Mesenchymal stem cell (in vitro differentiated cells and primary cell): ENCODE measurements around the gene SLC23A2.

Experiments
- DNase-seq: peaks from one replicate; pipeline ENCODE4 v3.0.0-alpha.2; 2013
- H2AFZ ChIP-seq: one replicate; pipeline ENCODE4 v1.6.1; 2013; ENCODE audit warnings: low read depth, mild to moderate bottlenecking, control low read depth, inconsistent platforms, low read length, moderate library complexity
- H2AK5ac ChIP-seq: 2 replicates; pipeline ENCODE4 v1.6.1; 2013; ENCODE audit warnings: low read length, moderate library complexity, mild to moderate bottlenecking, inconsistent platforms; ENCODE audit not compliant: severe bottlenecking
- H2BK120ac ChIP-seq: one replicate; pipeline ENCODE4 v1.6.1; 2013; ENCODE audit warnings: low read depth, mild to moderate bottlenecking, inconsistent platforms, low read length, moderate library complexity
- H2BK12ac ChIP-seq, 2 experiments: one replicate each; pipeline ENCODE4 v1.6.1; 2013; ENCODE audit warnings: inconsistent platforms in 2 of 2, low read length in 2 of 2, mild to moderate bottlenecking in 2 of 2, moderate library complexity in 2 of 2, control low read depth in 1 of 2
- H2BK15ac ChIP-seq: one replicate; pipeline ENCODE4 v1.6.1; 2013; ENCODE audit warnings: mild to moderate bottlenecking, low read depth, inconsistent platforms; ENCODE audit not compliant: poor library complexity, severe bottlenecking
- H2BK5ac ChIP-seq: 2 replicates; pipeline ENCODE4 v1.6.1; 2013; ENCODE audit warnings: low read depth, mild to moderate bottlenecking, low read length, control low read depth, inconsistent platforms; ENCODE audit not compliant: poor library complexity, severe bottlenecking
- H3K14ac ChIP-seq, 2 experiments: one replicate each; pipeline ENCODE4 v1.6.1; 2013; ENCODE audit warnings: inconsistent platforms in 2 of 2, low read length in 2 of 2, control low read depth in 1 of 2, mild to moderate bottlenecking in 1 of 2, moderate library complexity in 1 of 2
- H3K18ac ChIP-seq, 2 experiments: one replicate each; pipeline ENCODE4 v1.6.1; 2013; ENCODE audit warnings: inconsistent platforms in 2 of 2, low read length in 2 of 2, control low read depth in 1 of 2, low read depth in 1 of 2, mild to moderate bottlenecking in 1 of 2
- H3K23ac ChIP-seq, 2 experiments: one replicate each; pipeline ENCODE4 v1.6.1; 2013; ENCODE audit warnings: inconsistent platforms in 2 of 2, low read length in 2 of 2, mild to moderate bottlenecking in 2 of 2, moderate library complexity in 2 of 2, control low read depth in 1 of 2
- H3K27ac ChIP-seq: 2 replicates; pipeline ENCODE4 v1.5.1; 2013; ENCODE audit warnings: mild to moderate bottlenecking, moderate library complexity, low read length, control low read depth, inconsistent platforms; ENCODE audit not compliant: poor library complexity, severe bottlenecking
- H3K27me3 ChIP-seq, 2 experiments: 2 replicates each; pipeline versions ENCODE4 v1.6.1 to v1.7.0; 2013; ENCODE audit warnings: low read length in 2 of 2, mild to moderate bottlenecking in 2 of 2, moderate library complexity in 2 of 2, control low read depth in 1 of 2, inconsistent platforms in 1 of 2; ENCODE audit not compliant: control insufficient read depth in 1 of 2, insufficient read depth in 1 of 2
- H3K36me3 ChIP-seq, 2 experiments: 2 replicates each; pipeline versions ENCODE4 v1.6.1 to v1.7.0; 2013; ENCODE audit warnings: low read length in 2 of 2, control low read depth in 1 of 2, inconsistent platforms in 1 of 2, low read depth in 1 of 2, mild to moderate bottlenecking in 1 of 2; ENCODE audit not compliant: insufficient read depth in 2 of 2, control insufficient read depth in 1 of 2
- H3K4ac ChIP-seq, 2 experiments: one replicate each; pipeline ENCODE4 v1.6.1; 2013; ENCODE audit warnings: inconsistent platforms in 2 of 2, low read length in 2 of 2, mild to moderate bottlenecking in 2 of 2, moderate library complexity in 2 of 2, control low read depth in 1 of 2, low read depth in 1 of 2
- H3K4me1 ChIP-seq: 2 replicates; pipeline ENCODE4 v1.6.1; 2013; ENCODE audit warnings: low read depth, low read length, control low read depth; ENCODE audit not compliant: control insufficient read depth, insufficient read depth
- H3K4me2 ChIP-seq: 2 replicates; pipeline ENCODE4 v1.6.1; 2013; ENCODE audit warnings: low read length, mild to moderate bottlenecking, inconsistent platforms; ENCODE audit not compliant: poor library complexity, severe bottlenecking
- H3K4me3 ChIP-seq, 2 experiments: 2 replicates each; pipeline versions ENCODE4 v1.5.1 to v1.7.0; 2013; ENCODE audit warnings: low read length in 2 of 2, mild to moderate bottlenecking in 2 of 2, control low read depth in 1 of 2, low read depth in 1 of 2; ENCODE audit not compliant: insufficient read depth in 1 of 2
- H3K79me1 ChIP-seq: replicated peaks from 2 replicates; pipeline ENCODE4 v1.6.1; 2013; ENCODE audit warnings: mild to moderate bottlenecking, control low read depth, low read length, inconsistent platforms; ENCODE audit not compliant: poor library complexity, severe bottlenecking
- H3K9ac ChIP-seq: 2 replicates; pipeline ENCODE4 v1.7.0; 2013; ENCODE audit warnings: mild to moderate bottlenecking, low read length, moderate library complexity
- H3K9me3 ChIP-seq: 2 replicates; pipeline ENCODE4 v1.7.0; 2013; ENCODE audit warnings: mild to moderate bottlenecking, low read length; ENCODE audit not compliant: control insufficient read depth
- H4K8ac ChIP-seq: one replicate; pipeline ENCODE4 v1.6.1; 2013; ENCODE audit warnings: inconsistent platforms, mild to moderate bottlenecking, low read length, moderate library complexity
- H4K91ac ChIP-seq: one replicate; pipeline ENCODE4 v1.6.1; 2013; ENCODE audit warnings: mild to moderate bottlenecking, low read length, inconsistent platforms
- WGBS: methylation state at CpG from one replicate; pipeline ENCODE4 v1.1.7; 2013; ENCODE audit warnings: mixed read lengths; 5-methylcytosine and 5-hydroxymethylcytosine counted together

Gene SLC23A2

GRCh38 chr20:4997222-4997621 is 4.1 kb downstream of the SLC23A2 start:
- H4K8ac ChIP-seq = no peak overlapping the region
- H3K9me3 ChIP-seq = no peaks in the 10 kb centered on the region
- no peak overlapping the region for H4K91ac ChIP-seq
- no peak overlapping the region for H2BK15ac ChIP-seq
- 100% methylated on average over 1 of the region's 2 CpGs for WGBS
- H3K18ac ChIP-seq = no peak overlapping the region
- no peak overlapping the region for H2BK12ac ChIP-seq
- no peak overlapping the region for H2AK5ac ChIP-seq
- no peak overlapping the region for H3K27ac ChIP-seq
- H3K36me3 ChIP-seq = no peaks in the 10 kb centered on the region
- H3K23ac ChIP-seq = no peak overlapping the region
- DNase-seq = no peak
- no peak overlapping the region for H2AFZ ChIP-seq
- no peak overlapping the region for H3K4me3 ChIP-seq
- no peak overlapping the region for H3K9ac ChIP-seq
- peaks cover 10% of the 10 kb centered on the region for H3K4me1 ChIP-seq
- no peak overlapping the region for H3K4me2 ChIP-seq
- no peak overlapping the region for H3K14ac ChIP-seq
- no peak overlapping the region for H3K4ac ChIP-seq
- H3K79me1 ChIP-seq = peaks cover 31% of the 10 kb centered on the region
- H2BK120ac ChIP-seq = no peak overlapping the region
- H3K27me3 ChIP-seq = no peaks in the 10 kb centered on the region
- no peak overlapping the region for H2BK5ac ChIP-seq

GRCh38 chr20:4989570-4989969 is 11.7 kb downstream of the SLC23A2 start:
- Histone ChIP-seq H2BK12ac (no peak overlapping the region), H3K4me3 (no peak overlapping the region), H3K27ac (no peak overlapping the region), H3K9ac (no peak overlapping the region), H4K8ac (no peak overlapping the region), H4K91ac (no peak overlapping the region), H3K14ac (no peak overlapping the region), H3K9me3 (no peaks in the 10 kb centered on the region), H3K79me1 (peaks cover 25% of the 10 kb centered on the region), H3K27me3 (no peaks in the 10 kb centered on the region), H2AFZ (no peak overlapping the region), H3K18ac (no peak overlapping the region), H2BK15ac (no peak overlapping the region), H3K4me2 (no peak overlapping the region), H3K4me1 (peaks cover 2% of the 10 kb centered on the region), H3K4ac (no peak overlapping the region), H3K23ac (no peak overlapping the region), H3K36me3 (no peaks in the 10 kb centered on the region), H2AK5ac (no peak overlapping the region), H2BK5ac (no peak overlapping the region), H2BK120ac (no peak overlapping the region)
- WGBS = 93% methylated on average over 5 of the region's 5 CpGs
- no peak for DNase-seq

- H2BK15ac ChIP-seq = no peak overlapping the region
- H3K23ac ChIP-seq = no peak overlapping the region
- H4K8ac ChIP-seq = peak overlapping the region; percentile 75
- H3K4ac ChIP-seq = no peak overlapping the region
- H2BK120ac ChIP-seq = no peak overlapping the region
- H2BK5ac ChIP-seq = no peak overlapping the region
- no peak overlapping the region for H3K18ac ChIP-seq
- no peaks in the 10 kb centered on the region for H3K9me3 ChIP-seq
- 81% methylated on average over 3 of the region's 6 CpGs for WGBS
- H3K79me1 ChIP-seq = peaks cover 24% of the 10 kb centered on the region
- H3K9ac ChIP-seq = no peak overlapping the region
- no peaks in the 10 kb centered on the region for H3K36me3 ChIP-seq
- H3K4me3 ChIP-seq = no peak overlapping the region
- DNase-seq = no peak
- no peak overlapping the region for H4K91ac ChIP-seq
- no peak overlapping the region for H3K4me2 ChIP-seq
- no peak overlapping the region for H3K27ac ChIP-seq
- H2BK12ac ChIP-seq = no peak overlapping the region
- no peaks in the 10 kb centered on the region for H3K27me3 ChIP-seq
- H2AFZ ChIP-seq = no peak overlapping the region
- H2AK5ac ChIP-seq = no peak overlapping the region
- no peak overlapping the region for H3K14ac ChIP-seq
- H3K4me1 ChIP-seq = peaks cover 2% of the 10 kb centered on the region
Measured at GRCh38 chr20:4987130-4987529, 14.2 kb downstream of the SLC23A2 start.

GRCh38 chr20:4985658-4986057 is 15.7 kb downstream of the SLC23A2 start:
- Histone ChIP-seq H3K4me2 (no peak overlapping the region), H2AFZ (no peak overlapping the region), H4K8ac (no peak overlapping the region), H3K4me1 (peaks cover 2% of the 10 kb centered on the region), H2BK120ac (no peak overlapping the region), H3K79me1 (peaks cover 21% of the 10 kb centered on the region), H2BK12ac (no peak overlapping the region), H3K23ac (no peak overlapping the region), H3K27me3 (no peaks in the 10 kb centered on the region), H3K14ac (no peak overlapping the region), H3K9ac (no peak overlapping the region), H3K4me3 (no peak overlapping the region), H2BK15ac (no peak overlapping the region), H3K36me3 (no peaks in the 10 kb centered on the region), H3K9me3 (no peaks in the 10 kb centered on the region), H3K18ac (no peak overlapping the region), H3K27ac (no peak overlapping the region), H4K91ac (no peak overlapping the region), H2BK5ac (no peak overlapping the region), H3K4ac (no peak overlapping the region), H2AK5ac (no peak overlapping the region)
- WGBS = no CpG with 5 or more reads among the region's 3 CpGs
- DNase-seq = no peak
